HCEC 1CT (cell line): ENCODE measurements around the gene CARD9.
A peak's percentile ranks its signal among the peaks of the same experiment; 100 is the strongest.

ENCODE experiments used
- DNase-seq: peaks from one replicate; pipeline ENCODE4 v3.0.0-alpha.2; 2017

CARD9 gene

DNA sequence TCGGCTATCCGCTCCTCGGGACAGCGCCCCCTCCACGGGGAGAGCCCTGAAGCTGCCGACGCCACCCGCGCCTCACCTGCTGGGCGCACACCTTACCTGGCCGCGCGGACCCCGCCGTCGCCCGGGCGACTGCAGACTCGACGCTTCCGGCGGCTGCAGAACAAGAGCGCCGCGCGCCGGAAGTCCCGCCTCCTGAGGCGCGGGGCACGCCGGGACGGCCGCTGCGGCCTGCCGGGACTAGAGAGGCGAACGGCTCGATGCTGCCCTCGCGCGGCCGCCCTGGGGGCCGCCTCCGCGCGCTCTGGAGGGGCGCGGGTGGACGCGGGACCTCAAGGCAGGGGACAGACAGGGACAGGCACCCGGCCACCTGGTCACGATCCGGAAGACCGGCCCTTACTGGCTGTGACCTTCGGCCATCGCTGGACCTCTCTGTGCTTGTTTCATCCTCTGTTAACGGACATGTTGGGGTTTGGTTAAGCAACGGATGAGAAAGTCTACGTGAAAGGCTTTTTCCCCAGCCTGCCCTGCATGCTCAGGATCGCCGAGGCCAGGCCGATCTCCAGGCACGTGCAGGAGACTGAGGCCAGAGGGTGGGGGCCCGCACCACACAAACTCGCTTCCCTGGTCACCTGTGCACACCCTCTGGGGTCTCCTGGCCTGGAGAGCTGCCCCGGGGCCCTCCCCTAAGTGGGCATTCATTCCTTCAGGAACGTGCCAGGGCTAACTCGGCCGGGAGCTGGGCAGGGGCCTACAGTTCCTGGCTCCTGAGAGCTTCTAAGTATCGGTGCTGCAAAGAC is 26.8 kb upstream of the CARD9 start, which contains the start of gene SNAPC4:
SNAPC4 (minus strand) TSS at position 133 of the 797 bp plus-strand sequence. CDS start 1,742 bp downstream, outside the sequence.
- DNase-seq, result peak; percentile 78

DNA sequence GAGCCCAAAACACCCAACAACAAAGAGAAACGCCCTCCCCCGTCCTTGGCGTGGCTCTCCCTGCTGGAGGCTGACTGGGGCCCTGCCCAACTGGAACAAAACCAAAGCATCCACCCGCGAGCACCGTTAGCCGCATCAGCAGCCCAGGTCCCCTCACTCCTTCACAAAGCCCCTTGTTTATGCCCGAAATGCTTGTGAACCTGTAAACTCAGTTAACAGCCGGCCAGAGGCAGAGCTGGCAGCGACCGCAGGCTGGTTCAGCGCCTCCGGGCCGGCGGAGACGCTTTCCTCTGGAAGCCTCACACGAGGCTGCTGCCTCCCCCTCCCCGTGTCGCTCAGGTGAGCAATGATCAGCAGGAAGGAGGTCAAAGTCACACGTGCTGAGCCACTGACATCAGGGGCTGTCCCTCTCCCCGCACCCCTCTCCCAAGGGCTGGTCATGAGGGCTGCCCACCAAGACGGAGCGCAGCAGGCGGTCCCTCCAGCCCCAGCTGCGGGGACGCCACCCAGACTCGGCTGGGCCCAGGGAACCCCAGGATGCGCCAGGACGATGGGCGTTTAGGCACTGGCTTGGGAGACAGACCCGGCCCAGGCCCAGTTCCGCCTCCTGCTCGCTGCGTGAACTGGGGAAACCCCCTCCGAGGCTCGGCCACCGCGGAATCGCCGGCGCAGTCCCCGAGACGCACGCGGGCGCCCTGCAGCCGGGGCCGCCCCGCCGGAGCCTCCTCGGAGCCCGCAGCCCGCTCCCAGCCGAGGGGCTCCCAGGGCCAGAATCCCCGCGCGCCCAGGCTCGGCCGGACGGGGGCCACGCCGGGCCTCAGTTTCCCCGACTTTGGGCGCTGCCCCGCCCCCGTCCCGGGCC is 25.9 kb upstream of the CARD9 start:
- DNase-seq, result peak; percentile 22

DNA sequence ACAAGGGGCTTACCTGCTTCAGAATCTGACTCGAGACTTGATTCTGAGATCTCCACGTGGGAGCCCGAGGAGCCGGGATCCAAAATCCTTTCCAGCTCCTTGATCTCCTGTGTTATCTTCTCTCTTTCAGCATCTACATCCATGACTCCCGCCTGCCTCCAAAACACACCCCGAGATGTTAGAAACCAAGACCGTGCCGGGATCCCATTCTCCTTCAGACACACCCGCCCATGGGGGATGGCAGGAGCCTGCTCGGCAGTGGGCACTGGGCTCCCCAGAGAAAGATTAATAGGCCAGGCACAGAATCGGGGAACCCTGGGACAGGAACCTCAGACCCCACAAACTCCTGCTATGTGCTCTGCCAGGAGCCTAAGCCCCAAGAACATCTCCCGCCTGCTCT is 24.8 kb upstream of the CARD9 start:
- no peak for DNase-seq

DNA sequence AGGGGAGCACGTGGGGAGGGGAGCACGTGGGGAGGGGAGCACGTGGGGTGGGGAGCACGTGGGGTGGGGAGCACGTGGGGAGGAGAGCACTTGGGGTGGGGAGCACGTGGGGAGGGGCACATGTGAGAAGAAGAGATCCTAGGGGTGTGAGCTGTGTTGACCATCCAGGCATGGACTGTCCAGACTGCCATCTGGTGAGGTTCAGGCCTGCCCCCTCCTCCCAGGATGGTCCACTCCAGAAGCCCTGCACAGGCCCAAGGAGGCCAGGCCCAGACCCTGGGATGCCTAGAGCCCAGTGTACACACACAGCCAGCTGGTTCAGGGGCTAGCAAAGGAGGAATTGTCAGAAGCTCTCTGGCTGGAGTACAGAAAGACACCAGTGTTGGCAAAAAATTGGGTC is 24.2 kb upstream of the CARD9 start:
- no peak for DNase-seq

DNA sequence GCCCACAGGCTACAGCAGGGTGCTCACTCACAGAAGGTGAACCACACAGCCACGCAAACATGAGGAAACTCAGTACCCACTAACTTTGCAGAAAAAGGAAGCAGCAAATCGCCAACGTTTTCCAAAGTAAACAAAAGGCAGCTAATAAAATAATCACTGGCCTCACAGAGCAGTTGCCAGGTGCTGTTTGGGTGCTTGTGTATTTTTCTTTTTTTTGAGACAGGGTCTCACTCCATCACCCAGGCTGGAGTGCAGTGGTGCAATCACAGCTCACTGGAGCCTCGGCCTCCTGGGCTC is 22.7 kb upstream of the CARD9 start:
- DNase-seq, result no peak

DNA sequence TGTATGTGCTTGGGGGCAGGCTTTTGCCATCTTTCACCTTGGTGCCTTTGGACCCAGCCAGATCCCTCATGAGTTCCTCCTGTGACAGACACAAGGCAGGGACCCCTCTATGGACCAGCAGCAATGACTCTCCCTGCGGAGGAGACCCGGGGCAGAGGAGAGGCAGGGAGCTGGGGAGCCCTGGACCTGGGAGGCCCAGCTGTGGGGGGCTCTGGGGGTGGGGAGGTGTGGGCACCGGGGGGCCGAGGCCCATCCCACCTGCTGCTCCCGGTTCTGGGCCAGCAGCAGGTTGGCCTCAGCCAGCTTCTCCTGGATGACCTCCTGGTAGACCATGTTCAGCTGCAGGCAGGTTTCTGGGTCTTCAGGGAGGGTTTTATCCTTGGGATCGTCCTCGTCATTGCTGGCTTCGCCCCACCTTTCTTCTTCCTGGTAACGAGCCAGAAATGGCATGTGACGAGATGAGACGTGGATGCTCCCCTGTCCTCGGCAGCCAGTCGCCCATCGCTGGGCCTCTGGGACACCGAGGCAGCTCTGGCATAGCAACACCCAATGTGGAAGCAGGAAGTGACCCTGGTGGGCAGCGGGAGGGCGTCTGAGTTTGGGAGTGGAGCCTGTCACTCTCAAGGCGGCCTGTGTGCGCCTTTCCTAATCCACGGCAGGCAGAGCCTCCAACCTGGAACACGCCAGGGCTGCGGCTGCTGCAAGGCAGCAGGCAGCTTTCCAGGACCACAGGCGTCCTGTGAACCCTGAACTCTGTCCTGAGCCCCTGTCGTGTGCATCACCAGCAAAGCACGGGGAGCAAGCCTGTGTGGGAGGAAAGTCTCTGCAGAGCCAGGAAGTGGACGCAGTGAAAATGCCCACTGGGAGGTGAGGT is 22.1 kb upstream of the CARD9 start:
- no peak for DNase-seq

DNA sequence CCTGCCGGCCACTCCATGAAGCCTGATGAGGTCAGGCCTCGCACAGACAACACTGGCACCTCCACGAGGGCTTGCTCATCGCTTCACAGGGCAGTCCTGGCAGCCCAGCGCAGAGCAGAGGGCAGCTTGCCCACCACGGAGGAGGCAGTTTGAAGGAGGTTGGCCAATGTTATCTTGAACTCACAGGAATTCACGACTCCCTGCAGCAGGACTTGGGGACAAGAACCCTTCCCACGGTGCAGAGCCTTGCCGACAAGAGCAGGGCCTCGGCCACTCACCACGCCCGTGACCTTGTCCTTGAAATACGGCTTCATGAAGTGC is 21.5 kb upstream of the CARD9 start:
- no peak for DNase-seq

DNA sequence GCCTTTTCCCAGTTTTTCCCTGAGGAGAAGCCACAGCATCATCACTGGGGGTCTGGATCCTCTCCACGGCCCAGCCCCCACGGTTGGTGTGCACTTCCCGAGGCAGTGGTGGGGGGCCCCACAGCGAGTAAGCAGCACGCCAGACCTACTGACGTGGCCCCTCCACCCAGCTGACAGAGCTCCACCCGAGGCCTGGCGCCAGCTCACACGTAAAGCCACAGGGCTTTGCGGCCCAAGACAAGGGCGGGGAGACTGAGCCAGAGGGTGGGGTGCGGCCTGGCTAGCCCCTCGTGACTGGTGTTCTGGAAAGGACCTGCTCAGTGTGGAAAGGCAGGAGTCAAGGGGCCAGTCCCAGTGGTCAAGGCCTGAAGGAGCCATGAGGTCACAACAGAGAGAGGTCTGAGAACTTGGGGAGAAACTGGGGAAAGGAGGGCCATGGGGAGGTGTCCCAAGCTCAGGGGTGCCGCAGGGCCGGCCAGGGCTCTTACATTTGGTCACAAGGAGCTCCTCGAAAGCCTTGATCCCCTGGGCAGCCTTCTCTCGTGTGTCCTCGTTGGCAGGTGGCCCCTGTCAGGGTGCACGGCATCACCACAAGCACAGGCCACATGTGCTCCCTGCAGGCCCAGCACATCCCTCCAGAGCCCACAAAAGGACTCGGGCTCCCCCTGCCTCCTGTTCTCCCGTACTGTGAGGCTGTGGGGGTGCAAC is 21.0 kb upstream of the CARD9 start:
- DNase-seq, result no peak

DNA sequence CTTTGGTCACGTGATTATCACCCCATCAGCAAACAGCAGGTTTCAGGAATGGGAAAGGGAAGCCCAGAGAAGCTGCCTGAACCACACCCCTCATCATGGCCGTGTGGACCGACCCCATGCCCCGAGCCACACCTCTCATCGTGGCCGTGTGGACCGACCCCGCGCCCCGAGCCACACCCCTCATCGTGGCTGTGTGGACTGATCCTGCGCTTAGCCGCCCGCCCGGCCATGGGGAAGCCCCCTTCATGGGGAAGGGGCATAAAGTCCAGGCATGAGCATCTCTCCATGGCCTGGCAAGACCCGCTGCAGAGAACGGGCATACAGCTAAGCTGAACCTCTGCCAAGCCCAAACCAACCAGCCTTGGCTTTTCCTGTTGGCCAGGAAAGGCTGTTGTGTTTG is 20.1 kb upstream of the CARD9 start:
- no peak for DNase-seq

DNA sequence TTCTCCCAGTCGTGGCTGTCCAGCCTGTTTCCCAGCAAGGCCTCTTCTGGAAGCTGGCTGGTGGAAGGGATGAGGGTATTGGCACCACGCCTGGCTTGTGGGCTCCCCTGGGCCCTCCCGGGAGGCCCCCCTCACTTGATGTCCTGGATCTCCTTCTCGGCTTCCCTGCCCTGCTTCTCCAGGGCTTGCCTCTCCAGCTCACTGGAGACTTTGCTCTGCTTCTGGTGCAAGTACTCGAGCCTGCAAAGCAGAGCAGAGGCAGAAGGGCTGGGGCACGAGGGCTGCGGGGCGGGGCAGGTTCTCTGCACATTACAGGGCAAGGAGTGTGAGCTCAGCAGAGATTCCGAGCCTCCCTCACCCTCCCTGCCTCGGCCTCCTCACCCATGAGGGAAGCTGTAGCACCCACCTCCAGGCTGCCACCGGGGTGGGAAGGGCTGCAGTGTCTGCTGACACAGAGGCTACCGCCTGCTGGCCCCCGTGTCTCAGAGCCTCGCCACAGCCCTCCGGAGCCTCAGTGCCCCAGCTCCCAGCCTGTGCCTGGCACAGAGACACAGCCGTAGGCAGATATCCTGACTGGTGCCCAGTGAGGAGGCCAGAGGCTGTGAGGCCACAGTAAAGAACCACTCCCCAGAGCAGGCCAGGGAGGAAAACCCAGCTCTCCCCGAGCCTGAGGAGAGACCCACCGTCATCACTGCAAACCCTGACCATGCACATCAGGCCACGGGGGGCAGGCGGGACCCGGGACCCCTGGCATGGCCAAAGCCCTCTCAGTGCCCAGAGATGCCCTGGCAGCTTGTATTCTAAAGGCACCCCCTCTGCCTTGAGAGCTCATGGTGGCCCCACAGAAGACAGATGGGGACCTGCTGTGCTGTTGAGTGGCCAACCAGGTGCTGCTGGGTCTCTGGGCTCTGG is 19.3 kb upstream of the CARD9 start:
- no peak for DNase-seq

DNA sequence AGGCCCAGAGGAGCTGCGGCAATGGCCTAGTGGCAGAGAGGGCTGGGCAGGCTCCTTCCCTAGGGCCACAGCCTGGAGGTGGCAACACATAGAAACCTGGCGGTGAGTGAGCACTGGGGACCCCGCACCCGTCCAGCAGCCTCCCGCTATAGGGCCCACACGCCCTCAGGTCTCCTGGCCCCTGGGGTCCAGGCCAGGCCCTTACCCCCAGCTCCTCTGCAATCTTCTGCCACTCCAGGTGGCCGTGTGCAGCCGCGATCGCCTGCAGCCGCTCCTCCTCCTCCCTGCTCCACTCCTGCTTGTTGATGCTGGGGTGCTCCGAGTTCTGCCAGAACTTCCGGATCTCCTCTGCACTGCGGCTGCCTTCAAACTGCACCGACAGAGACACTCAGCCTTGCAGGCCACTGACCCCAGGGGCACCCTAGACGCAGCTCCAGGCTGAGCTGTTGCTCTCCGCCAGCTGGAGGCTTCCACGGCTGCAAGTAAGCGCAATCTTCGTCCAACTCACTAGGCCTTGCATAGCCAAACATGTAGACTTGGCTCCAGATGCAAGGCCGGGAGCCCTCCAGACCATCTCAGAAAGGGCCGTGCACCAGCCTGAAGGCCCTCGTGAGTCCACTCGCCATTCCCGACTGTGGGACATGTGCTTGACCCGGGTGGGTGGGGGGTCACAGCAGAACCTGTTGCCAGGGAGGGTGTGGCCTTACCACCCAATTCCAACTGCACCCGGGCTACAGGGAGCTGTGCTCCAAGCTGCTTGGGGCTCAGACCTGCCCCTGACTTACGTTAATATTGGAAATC is 18.5 kb upstream of the CARD9 start:
- DNase-seq, result no peak

DNA sequence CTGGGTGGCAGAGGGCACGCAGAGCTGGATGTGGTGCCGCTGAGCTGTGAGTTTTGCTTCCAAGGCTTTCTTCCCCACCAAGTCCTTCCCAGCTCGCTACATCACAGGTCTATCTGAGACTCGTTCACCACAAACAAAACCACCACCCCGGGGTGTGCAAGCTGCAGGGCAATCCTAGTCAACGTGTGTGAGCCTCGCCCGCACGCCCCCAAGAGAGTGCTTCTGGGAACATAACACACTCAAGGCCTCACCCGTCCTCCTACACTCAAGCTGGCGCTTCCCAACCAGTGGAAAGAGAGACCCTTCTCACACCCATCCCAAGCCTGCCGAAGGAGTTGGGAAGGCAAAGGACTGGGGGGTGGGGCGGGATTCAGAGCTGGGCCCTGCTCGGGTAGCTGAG is 15.9 kb upstream of the CARD9 start:
- no peak for DNase-seq

DNA sequence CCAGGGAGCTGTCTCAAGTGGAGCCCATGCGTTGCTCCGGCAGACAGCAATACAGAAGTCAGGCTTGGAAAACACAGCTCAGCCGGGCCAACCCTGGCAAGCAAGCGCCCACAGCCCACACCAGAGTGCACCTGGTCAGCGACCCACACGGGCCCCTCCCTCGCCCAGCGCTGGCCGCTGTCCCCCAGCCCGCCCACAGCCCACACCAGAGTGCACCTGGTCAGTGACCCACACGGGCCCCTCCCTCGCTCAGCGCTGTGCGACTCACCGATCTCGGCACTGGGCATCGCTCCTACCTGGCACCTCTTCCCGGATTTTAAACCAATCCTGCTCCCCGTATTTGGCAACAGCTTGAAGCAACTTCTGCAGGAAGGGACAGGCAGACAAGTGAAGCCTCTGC is 13.7 kb upstream of the CARD9 start:
- DNase-seq, result no peak

DNA sequence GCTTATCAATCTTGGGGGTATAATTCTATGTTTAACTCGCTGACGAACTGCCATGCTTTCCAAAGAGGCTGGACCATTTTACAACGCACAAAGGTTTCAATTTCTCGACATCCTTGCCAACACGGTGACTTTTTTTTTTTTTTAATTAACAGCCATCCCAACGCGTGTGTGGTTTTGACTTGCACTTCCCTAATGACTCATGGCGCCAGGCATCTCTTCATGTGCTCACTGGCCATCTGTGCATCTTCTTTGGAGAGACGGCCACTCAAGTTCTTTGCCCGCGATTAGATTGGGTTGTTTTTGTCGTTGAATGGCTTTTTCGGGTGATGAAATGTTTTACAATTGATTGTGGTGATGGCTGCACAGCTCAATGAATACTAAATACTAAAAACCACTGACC is 12.5 kb upstream of the CARD9 start:
- no peak for DNase-seq

DNA sequence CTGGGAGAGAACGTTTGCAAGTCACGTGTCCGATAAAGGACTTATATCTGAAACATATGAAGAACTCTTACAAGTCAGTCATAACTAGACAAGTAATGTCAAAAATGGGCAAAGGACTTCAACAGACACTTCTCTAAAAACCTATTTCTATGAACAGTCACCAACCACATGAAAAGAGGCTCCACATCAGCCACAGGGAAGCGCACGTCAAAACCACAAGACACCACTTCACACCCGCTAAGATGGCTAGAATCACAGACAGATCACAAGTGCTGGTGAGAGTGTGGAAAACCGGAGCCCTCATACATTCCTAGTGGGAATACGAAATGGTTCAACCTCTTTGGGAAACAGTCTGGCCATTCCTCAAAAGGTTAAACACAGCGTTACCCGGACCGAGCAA is 11.5 kb upstream of the CARD9 start:
- no peak for DNase-seq

DNA sequence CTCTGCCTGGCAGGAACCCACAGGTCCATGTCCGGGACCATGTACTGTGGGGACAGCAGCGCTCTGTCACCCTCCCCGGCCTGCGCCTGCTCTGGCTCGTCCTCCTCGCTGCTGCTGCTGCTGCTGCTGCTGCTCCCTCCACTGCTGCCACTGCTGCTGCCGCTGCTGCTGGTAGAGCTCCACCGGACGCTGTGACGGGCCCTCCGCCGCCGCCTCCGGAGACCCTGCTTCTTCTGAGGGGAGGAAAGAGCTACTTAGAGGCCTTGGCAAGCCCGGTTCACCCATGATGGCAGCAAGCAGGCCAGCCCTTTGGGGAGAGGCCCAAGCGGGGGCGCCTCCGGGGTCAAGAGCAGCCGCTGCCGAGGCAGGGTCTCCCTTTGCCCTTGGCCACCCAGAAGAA is 10.0 kb upstream of the CARD9 start:
- DNase-seq, result no peak

DNA sequence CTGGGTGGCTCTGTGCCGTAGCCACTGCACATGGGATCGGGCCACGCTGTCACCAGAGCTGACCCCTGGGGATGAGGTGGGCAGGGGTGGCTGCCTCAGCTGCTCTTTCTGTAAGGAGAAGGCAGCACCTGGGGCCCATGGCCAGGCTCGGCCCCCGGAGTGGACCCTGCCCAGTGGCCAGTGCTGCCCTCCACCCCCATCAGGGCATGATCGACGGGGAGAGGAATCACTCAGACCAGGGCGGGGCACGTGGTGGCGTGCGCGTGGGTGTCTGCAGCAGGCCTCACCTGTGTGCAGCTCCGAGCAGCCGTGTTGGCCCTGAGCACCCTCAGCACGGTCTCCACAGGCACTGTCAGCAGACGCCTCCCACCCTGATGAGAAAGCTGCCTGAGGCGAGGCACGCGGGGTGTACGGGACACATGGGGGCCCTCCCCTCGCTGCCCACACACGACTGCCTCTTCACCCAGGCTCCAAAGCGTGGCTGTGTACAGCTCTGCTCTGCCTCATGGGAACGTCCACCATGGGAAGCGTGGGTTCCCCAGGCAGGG is 8.6 kb upstream of the CARD9 start:
- no peak for DNase-seq

DNA sequence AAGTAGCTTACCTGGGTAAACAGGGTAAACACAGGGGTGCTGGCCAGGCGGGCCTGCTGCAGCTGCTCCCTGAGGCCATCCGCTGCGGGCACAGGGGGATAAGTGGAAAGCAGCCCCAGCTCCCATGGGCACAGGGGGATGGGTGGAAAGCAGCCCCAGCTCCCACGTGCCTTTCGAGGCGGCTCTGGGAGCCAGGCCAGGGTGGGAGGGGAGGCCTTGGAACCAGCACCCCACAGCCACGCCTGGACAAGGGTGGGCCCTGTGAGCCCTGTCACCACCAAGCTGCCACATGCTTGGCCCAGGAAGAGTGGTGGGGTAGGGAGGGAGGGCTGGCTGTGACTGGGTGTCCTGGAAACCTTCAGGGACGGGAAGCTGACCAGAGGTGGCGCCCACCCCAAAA is 7.8 kb upstream of the CARD9 start:
- DNase-seq, result no peak

DNA sequence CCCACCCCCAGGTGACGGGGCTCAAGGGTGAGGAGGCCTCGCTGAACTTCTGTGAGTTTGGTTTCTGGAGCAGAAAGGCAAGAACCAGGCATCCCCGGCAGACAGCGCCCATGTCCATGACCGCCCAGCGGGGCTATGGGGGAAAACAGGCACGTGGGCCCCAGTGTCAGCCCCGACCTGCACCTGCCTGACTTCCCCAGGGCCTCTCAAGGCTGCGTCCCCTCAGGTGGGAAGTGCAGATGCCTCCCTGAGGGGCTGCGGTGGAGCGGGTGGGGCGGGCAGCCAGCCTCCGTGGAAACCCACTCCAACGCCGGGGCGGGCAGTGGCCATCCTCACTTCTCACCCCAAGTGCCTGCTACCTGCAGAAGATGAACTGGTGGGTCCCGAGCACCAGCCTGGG is 6.9 kb upstream of the CARD9 start:
- DNase-seq, result no peak

DNA sequence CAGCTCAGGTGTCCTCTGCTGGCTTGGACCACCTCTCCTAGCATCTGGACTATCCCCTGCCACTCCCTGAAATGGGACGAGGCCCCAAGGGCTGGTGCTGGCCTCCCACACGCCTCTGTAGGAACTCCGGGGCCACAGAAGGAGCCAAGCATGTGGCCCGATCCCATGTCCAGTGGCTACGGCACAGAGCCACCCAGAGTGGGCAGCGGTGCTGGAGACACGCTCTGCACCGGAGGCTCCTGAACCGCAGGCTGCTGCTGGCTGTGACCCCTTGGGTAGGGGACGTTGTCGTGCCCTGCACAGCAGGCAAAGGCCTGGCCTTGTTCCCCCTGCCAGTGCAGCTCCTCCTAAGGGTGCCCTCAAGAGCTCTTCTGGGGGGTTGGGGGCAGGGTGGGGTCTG is 6.4 kb upstream of the CARD9 start:
- no peak for DNase-seq

DNA sequence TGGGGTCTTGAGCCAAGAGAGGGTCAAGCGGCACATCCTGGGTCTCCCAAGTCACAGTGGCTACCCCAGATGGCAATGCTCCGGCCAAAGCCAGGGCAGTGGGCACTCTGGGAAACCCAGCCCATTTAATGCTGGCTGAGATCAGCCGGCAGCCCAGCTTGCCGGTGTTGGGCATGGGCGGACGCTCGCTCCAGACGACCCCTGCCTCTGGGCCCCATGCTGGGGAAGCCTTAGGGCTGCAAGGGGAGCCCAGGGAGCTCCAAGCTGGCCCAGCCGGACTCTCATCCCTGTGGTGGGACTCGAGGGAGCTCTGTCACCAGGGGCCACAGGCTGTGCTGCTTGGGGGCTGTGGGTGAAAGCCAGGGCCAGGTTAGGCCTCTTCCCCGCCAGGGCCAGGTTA is 5.9 kb upstream of the CARD9 start:
- no peak for DNase-seq
